CD8-positive, alpha-beta memory T cell (primary cell): ENCODE measurements around the gene ABCC9. TPM values are rescaled to one million over a fixed set of nuclear protein-coding genes. Genes with fewer than 3 reads are reported as not detected.
"Not testable (repeated sequence)": the region's sequence is repeated elsewhere in the genome, so short reads cannot be mapped to it uniquely, and the experiment has no call there.

Experiments
- CTCF ChIA-PET: fragments of 350-600 bp; sonication (Branson Sonifier 250); formaldehyde crosslinking; loops from one replicate; lab custom pipeline; 2021; ENCODE audit warnings: antibody characterized with exemption; lab: Charles Lee
- POLR2A ChIA-PET: fragments of 350-600 bp; sonication (Branson Sonifier 250); formaldehyde crosslinking; loops from one replicate; lab custom pipeline; 2021; ENCODE audit warnings: antibody characterized with exemption; lab: Charles Lee
- DNase-seq, 5 donors: peaks; one replicate each; pipeline versions ENCODE4 v3.0.0 to v3.0.0-alpha.2; 2020 to 2022; ENCODE audit warnings: mixed read lengths in 1 of 5
- H3K27ac ChIP-seq: one replicate; pipeline ENCODE4 v1.7.0; 2013; ENCODE audit warnings: low read depth, mild to moderate bottlenecking, low read length, moderate library complexity
- H3K27me3 ChIP-seq: 2 replicates; pipeline ENCODE4 v1.7.0; 2013; ENCODE audit warnings: low read length, mild to moderate bottlenecking; ENCODE audit not compliant: insufficient read depth, poor library complexity, severe bottlenecking
- H3K36me3 ChIP-seq: 2 replicates; pipeline ENCODE4 v1.7.0; 2013; ENCODE audit warnings: mild to moderate bottlenecking, low read length, moderate library complexity; ENCODE audit not compliant: insufficient read depth
- H3K4me1 ChIP-seq: 2 replicates; pipeline ENCODE4 v1.7.0; 2013; ENCODE audit warnings: mild to moderate bottlenecking, low read length, moderate library complexity; ENCODE audit not compliant: insufficient read depth
- H3K4me3 ChIP-seq: 2 replicates; pipeline ENCODE4 v1.7.0; 2013; ENCODE audit warnings: mild to moderate bottlenecking, low read length
- H3K9me3 ChIP-seq: 2 replicates; pipeline ENCODE4 v1.7.0; 2013; ENCODE audit warnings: mild to moderate bottlenecking, low read length
- H3K27ac Mint-ChIP-seq, 8 donors: one replicate each; pipeline ENCODE4 v1.8.0; 2020 to 2021; ENCODE audit warnings: mixed read lengths in 8 of 8, mild to moderate bottlenecking in 6 of 8, inconsistent platforms in 3 of 8, moderate library complexity in 3 of 8
- H3K27me3 Mint-ChIP-seq, 2 donors: one replicate each; pipeline ENCODE4 v1.8.0; 2020 to 2021; ENCODE audit warnings: mixed read lengths in 2 of 2, mild to moderate bottlenecking in 1 of 2, moderate library complexity in 1 of 2
- H3K36me3 Mint-ChIP-seq, 3 donors: one replicate each; pipeline ENCODE4 v1.8.0; 2020 to 2021; ENCODE audit warnings: mixed read lengths in 3 of 3, inconsistent platforms in 1 of 3, mild to moderate bottlenecking in 1 of 3
- H3K4me1 Mint-ChIP-seq, 3 donors: one replicate each; pipeline ENCODE4 v1.8.0; 2020 to 2021; ENCODE audit warnings: mixed read lengths in 3 of 3, inconsistent platforms in 1 of 3, mild to moderate bottlenecking in 1 of 3
- H3K4me3 Mint-ChIP-seq, 7 donors: one replicate each; pipeline ENCODE4 v1.8.0; 2020 to 2021; ENCODE audit warnings: mixed read lengths in 7 of 7, mild to moderate bottlenecking in 6 of 7, moderate library complexity in 4 of 7, inconsistent platforms in 2 of 7
- H3K9me3 Mint-ChIP-seq, 5 donors: one replicate each; pipeline ENCODE4 v1.8.0; 2020 to 2022; ENCODE audit warnings: mixed read lengths in 5 of 5, mild to moderate bottlenecking in 3 of 5, moderate library complexity in 2 of 5, inconsistent platforms in 1 of 5
- polyA plus RNA-seq: library from polyadenylated mRNA; unstranded; fragments of 300-500 nt; fragmentation: Illumina TruSeq; gene quantifications from one replicate; pipeline ENCODE4 v1.2.3, GENCODE V29; 2021
- total RNA-seq, 2 experiments: library from RNA; stranded (reverse); gene quantifications; one replicate each; pipeline ENCODE4 v1.2.3, GENCODE V29; 2021

ABCC9 gene
- total and polyA plus RNA-seq, 3 experiments from 2014 or later, result not detected

DNA sequence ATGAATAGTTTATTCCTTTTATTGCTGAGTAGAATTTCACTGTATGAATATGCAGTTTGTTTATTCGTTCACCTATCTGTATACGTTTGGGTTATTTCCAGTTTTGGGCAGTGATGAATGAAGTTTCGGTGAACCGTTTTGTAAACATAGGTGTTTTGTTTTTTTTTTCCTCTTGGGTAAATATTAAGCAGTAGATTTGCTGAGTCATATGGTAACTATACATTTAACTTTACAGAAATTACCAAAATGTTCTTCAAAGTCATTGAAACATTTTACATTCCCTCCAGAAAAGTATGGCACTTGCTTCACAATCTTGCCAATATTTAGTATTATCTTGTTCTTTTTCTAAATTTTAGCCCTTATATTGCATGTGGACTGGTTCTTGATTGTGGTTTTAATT is 3.8 kb upstream of the ABCC9 start:
- H3K27me3 Mint-ChIP-seq, result peaks cover 29 to 63% of the 10 kb centered on the region in 2 donors
- H3K4me1 ChIP-seq, result peaks cover 14% of the 10 kb centered on the region
- H3K4me1 Mint-ChIP-seq, result peaks cover 15 to 18% (median 16%) of the 10 kb centered on the region in 3 donors
- H3K27me3 ChIP-seq, result peaks cover 13% of the 10 kb centered on the region
- no peaks in the 10 kb centered on the region for H3K36me3 ChIP-seq
- H3K36me3 Mint-ChIP-seq, result no peaks in the 10 kb centered on the region
- ChIA-PET POLR2A (no interaction called here), CTCF (no interaction called here)
- no peak overlapping the region for H3K27ac Mint-ChIP-seq
- no peak overlapping the region for H3K4me3 ChIP-seq
- H3K9me3 ChIP-seq, result peaks cover 8% of the 10 kb centered on the region
- no peak overlapping the region for H3K4me3 Mint-ChIP-seq
- H3K9me3 Mint-ChIP-seq, result peaks cover 23 to 42% (median 36%) of the 10 kb centered on the region in 5 donors
- no peak for DNase-seq
- no peak overlapping the region for H3K27ac ChIP-seq

DNA sequence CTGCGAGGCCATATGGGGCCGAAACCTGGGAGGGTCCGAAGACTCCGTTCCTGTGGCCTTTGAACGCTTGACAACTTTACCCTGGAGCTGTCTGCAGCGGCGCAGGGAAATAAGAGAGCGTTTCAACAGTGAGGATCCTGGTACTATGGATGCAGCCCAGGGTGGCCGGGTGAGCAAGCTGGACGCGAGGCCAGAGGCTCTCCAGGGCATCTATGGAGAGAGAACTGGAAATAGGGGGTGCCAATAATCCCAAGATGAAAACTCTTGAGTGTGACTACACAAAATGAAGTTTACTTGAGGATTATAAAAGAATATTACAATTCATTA is 1.1 kb upstream of the ABCC9 start:
- Mint-ChIP-seq H3K27me3 (peaks cover 36 to 77% of the 10 kb centered on the region in 2 donors), H3K36me3 (no peaks in the 10 kb centered on the region), H3K4me1 (peaks cover 16 to 18% (median 17%) of the 10 kb centered on the region in 3 donors), H3K27ac (no peak overlapping the region), H3K4me3 (no peak overlapping the region), H3K9me3 (peaks cover 16 to 30% (median 27%) of the 10 kb centered on the region in 5 donors)
- ChIA-PET POLR2A (no interaction called here), CTCF (no interaction called here)
- Histone ChIP-seq H3K27ac (no peak overlapping the region), H3K4me1 (peaks cover 14% of the 10 kb centered on the region), H3K9me3 (peaks cover 8% of the 10 kb centered on the region), H3K36me3 (no peaks in the 10 kb centered on the region), H3K27me3 (peaks cover 13% of the 10 kb centered on the region), H3K4me3 (no peak overlapping the region)
- DNase-seq, result no peak

DNA sequence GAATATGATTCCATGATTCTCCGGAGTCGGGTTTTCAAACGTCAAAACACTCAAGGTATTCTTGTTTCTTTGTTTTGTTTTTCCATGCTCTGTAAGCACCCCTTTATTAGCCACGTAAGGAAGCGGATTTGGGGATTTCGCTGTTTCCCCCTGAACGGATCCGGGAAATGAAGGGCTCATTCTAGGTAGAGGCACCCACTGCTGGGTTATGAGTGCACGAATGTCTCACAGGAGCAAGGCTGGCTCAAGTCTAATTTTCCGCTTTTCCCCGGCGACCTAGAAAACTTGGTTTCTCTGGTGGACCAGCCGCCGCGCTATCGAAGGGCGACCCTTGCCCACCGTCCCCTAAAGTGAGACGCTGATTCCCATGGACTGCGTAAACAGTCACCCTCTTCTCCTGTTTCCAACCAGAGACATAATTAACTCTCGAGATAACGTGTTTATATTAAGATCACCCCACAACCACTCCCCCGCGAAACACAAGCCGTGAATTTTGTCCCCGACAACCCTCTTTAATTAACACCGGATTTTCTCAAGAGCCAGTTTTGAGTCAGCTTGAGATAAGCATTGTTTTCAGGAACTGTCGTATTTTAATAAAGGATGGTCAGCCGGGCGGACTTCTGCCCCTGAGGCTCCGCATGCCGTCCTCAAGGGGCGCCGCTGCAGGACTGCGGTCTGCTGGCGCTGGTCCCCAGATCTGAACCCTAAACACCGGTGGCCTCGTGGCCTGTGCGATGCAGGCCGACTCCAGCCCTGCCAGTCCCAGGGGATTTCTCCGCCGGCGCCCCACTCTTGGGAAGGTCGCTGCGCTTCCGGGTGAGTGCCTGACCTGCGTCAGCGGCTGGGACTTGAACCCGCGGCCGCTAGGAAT is 515 bp upstream of the ABCC9 start:
- Histone ChIP-seq H3K4me1 (peaks cover 14% of the 10 kb centered on the region), H3K27me3 (peaks cover 13% of the 10 kb centered on the region), H3K9me3 (peaks cover 3% of the 10 kb centered on the region), H3K27ac (no peak overlapping the region), H3K4me3 (no peak overlapping the region), H3K36me3 (no peaks in the 10 kb centered on the region)
- H3K27ac Mint-ChIP-seq, result peak overlapping the region in 2 of 8 donors; percentile 26 to 72
- peaks cover 16 to 18% (median 17%) of the 10 kb centered on the region in 3 donors for H3K4me1 Mint-ChIP-seq
- ChIA-PET POLR2A (no interaction called here), CTCF (no interaction called here)
- H3K27me3 Mint-ChIP-seq, result peaks cover 33 to 78% of the 10 kb centered on the region in 2 donors
- H3K36me3 Mint-ChIP-seq, result no peaks in the 10 kb centered on the region
- no peak for DNase-seq
- H3K4me3 Mint-ChIP-seq, result peak overlapping the region in 6 of 7 donors; percentile 48 to 71 (median 66)
- peaks cover 12 to 27% (median 22%) of the 10 kb centered on the region in 5 donors for H3K9me3 Mint-ChIP-seq

DNA sequence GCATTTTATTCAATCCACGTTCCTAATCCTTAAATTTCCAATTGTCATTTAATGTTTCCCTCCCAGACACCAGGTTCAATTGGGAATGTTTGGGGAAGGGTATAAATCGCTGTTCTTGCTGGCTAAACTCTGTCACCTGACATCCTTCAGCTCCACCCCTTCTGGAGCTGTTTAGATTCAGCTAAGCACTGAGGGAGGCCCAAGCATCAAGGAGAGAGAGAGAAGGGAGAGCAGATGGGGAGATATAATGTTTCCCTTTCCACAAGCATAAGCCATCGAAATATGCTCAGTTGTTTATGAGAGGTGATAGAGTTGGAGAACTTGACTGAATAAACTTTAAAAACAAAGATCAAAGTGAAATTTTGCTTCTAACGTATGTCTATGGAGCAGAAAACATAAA is 1.8 kb downstream of the ABCC9 start:
- Mint-ChIP-seq H3K27me3 (peaks cover 34 to 80% of the 10 kb centered on the region in 2 donors), H3K4me3 (no peak overlapping the region), H3K36me3 (no peaks in the 10 kb centered on the region), H3K4me1 (peaks cover 16 to 18% (median 17%) of the 10 kb centered on the region in 3 donors), H3K9me3 (peaks cover 2 to 13% (median 8%) of the 10 kb centered on the region in 5 donors), H3K27ac (no peak overlapping the region)
- no peak overlapping the region for H3K27ac ChIP-seq
- H3K36me3 ChIP-seq, result no peaks in the 10 kb centered on the region
- peaks cover 14% of the 10 kb centered on the region for H3K4me1 ChIP-seq
- ChIA-PET POLR2A (no interaction called here), CTCF (no interaction called here)
- H3K4me3 ChIP-seq, result no peak overlapping the region
- DNase-seq, result no peak
- H3K27me3 ChIP-seq, result peaks cover 13% of the 10 kb centered on the region
- H3K9me3 ChIP-seq, result no peaks in the 10 kb centered on the region

DNA sequence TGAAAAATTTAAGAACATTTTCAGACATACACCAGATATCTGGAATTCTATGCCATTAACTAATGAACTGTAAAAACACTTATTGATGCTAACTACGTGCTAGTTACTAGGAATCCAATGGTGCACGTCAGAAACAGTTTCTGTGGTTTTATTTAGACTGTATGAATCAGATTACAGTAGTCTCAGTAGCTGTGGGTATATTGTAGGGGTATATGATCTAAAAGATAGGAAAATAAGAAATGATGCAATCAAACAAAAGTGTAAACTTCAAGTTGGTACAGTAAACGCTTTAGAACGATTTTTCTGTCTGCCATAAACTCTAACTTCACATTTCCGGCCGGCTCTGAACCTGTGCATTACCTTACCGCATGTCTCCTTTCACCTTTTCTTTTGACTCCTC is 2.3 kb downstream of the ABCC9 start:
- ChIA-PET CTCF (no interaction called here), POLR2A (no interaction called here)
- Histone ChIP-seq H3K27ac (no peak overlapping the region), H3K4me3 (no peak overlapping the region), H3K36me3 (no peaks in the 10 kb centered on the region), H3K9me3 (no peaks in the 10 kb centered on the region), H3K4me1 (peaks cover 14% of the 10 kb centered on the region), H3K27me3 (peaks cover 13% of the 10 kb centered on the region)
- Mint-ChIP-seq H3K9me3 (peaks cover 2 to 9% (median 7%) of the 10 kb centered on the region in 5 donors), H3K4me3 (no peak overlapping the region), H3K36me3 (no peaks in the 10 kb centered on the region), H3K4me1 (peaks cover 16 to 18% (median 17%) of the 10 kb centered on the region in 3 donors), H3K27ac (no peak overlapping the region), H3K27me3 (peaks cover 34 to 75% of the 10 kb centered on the region in 2 donors)
- DNase-seq, result no peak

DNA sequence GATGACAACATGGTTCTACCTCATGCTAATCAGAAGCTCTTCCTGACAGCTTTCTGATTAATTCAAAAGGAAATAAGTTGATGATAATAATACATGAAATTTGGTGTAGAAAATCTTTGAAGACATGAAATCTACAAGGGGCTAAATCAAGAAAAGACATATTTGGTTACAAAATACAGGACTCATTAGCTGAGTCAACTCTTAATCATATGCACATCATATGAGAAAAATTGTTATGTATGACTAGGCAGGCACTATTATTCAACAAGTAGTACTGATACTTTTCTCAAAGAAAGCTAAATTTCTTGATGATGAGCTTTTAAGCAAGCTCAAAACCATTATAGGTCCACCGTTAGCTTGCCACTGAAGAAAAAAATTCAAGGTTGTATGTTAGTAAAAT is 7.1 kb downstream of the ABCC9 start:
- no peak overlapping the region for H3K4me3 Mint-ChIP-seq
- peaks cover 5 to 42% of the 10 kb centered on the region in 2 donors for H3K27me3 Mint-ChIP-seq
- no peaks in the 10 kb centered on the region for H3K4me1 Mint-ChIP-seq
- H3K4me3 ChIP-seq, result no peak overlapping the region
- H3K27ac ChIP-seq, result no peak overlapping the region
- H3K4me1 ChIP-seq, result no peaks in the 10 kb centered on the region
- H3K9me3 ChIP-seq, result no peaks in the 10 kb centered on the region
- H3K27me3 ChIP-seq, result no peaks in the 10 kb centered on the region
- DNase-seq, result no peak
- ChIA-PET CTCF (no interaction called here), POLR2A (no interaction called here)
- H3K9me3 Mint-ChIP-seq, result peaks cover 0 to 7% (median 2%) of the 10 kb centered on the region in 5 donors
- H3K36me3 Mint-ChIP-seq, result no peaks in the 10 kb centered on the region
- no peaks in the 10 kb centered on the region for H3K36me3 ChIP-seq
- H3K27ac Mint-ChIP-seq, result no peak overlapping the region

DNA sequence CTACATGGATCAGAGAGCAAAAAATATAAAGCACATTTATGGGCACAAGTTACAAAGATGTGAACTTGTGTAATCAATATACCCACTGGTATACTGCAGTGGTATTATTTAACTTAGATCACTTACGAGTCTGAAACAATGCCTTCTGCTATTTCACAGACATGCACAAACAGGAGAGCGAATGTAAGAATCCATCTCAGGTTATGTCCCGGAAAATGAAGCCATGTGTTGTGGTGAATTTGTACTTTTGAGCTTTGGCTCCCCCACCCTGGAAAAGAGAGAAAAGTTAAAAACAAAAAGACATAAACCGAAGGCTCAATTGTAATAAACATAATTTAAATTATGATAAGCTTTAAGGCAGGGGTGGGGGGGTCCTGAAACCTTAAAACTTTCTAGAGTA is 7.6 kb downstream of the ABCC9 start:
- H3K4me1 ChIP-seq, result no peaks in the 10 kb centered on the region
- H3K27me3 ChIP-seq, result no peaks in the 10 kb centered on the region
- no peaks in the 10 kb centered on the region for H3K9me3 ChIP-seq
- Mint-ChIP-seq H3K36me3 (no peaks in the 10 kb centered on the region), H3K4me3 (no peak overlapping the region), H3K27ac (peak overlapping the region in 1 of 8 donors; percentile 25), H3K4me1 (no peaks in the 10 kb centered on the region), H3K9me3 (peaks cover 0 to 7% (median 2%) of the 10 kb centered on the region in 5 donors), H3K27me3 (peaks cover 2 to 37% of the 10 kb centered on the region in 2 donors)
- H3K4me3 ChIP-seq, result no peak overlapping the region
- no peak overlapping the region for H3K27ac ChIP-seq
- no peaks in the 10 kb centered on the region for H3K36me3 ChIP-seq
- CTCF ChIA-PET, result no interaction called here
- no peak for DNase-seq
- POLR2A ChIA-PET, result no interaction called here

DNA sequence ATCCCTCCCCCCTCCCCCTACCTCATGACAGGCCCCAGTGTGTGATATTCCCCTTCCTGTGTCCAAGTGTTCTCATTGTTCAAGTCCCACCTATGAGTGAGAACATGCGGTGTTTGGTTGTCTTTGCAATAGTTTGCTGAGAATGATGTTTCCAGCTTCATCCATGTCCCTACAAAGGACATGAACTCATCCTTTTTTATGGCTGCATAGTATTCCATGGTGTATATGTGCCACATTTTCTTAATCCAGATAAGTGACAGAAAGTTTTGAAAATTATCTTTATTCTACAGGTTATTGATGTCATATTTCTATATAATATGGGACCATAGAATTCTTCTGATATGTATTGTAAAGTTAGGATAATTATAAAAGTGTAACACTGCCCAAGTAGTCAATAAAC is 11.3 kb downstream of the ABCC9 start:
- H3K36me3 ChIP-seq, H3K9me3 Mint-ChIP-seq, H3K9me3 ChIP-seq, H3K4me3 Mint-ChIP-seq, H3K27ac ChIP-seq, DNase-seq, H3K36me3 Mint-ChIP-seq, CTCF ChIA-PET, H3K4me1 ChIP-seq, H3K4me3 ChIP-seq, H3K27ac Mint-ChIP-seq, POLR2A ChIA-PET, H3K4me1 Mint-ChIP-seq, H3K27me3 ChIP-seq: not testable (repeated sequence)
- peaks cover 4 to 20% of the 10 kb centered on the region in 2 donors for H3K27me3 Mint-ChIP-seq
